Panc1 (cell line): ENCODE measurements around the gene CHCHD10. TPM values are rescaled to one million over a fixed set of nuclear protein-coding genes. Genes with fewer than 3 reads are reported as not detected.

Experiments
- ATAC-seq: fragments of 200-7000 bp; cut with Tn5 transposase; 2 replicates; pipeline ENCODE4 v1.9.1; 2020; ENCODE audit warnings: mild to moderate bottlenecking, moderate library complexity
- BruUV-seq: library from RNA; stranded (reverse); fragments of 400-500 nt; replicated peaks from 2 replicates; lab custom pipeline; 2021; lab: Mats Ljungman, UMichigan
- CTCF ChIA-PET: fragments of 300-600 bp; sonication (Branson Sonifier 250); formaldehyde crosslinking; loops from one replicate; lab custom pipeline; 2022; ENCODE audit warnings: antibody characterized with exemption; lab: Charles Lee
- POLR2A ChIA-PET: fragments of 300-600 bp; sonication (Branson Sonifier 250); formaldehyde crosslinking; loops from one replicate; lab custom pipeline; 2022; ENCODE audit warnings: antibody characterized with exemption; lab: Charles Lee
- DNase-seq: peaks from one replicate; pipeline ENCODE4 v3.0.0-alpha.2; 2010; ENCODE audit warnings: low read depth, low spot score
- H3K27ac ChIP-seq: 2 replicates; pipeline ENCODE4 v1.5.1; 2011; ENCODE audit warnings: mild to moderate bottlenecking, low read length, inconsistent platforms
- H3K27me3 ChIP-seq: fragments of 200-500 bp; sonication (Bioruptor generic); 2 replicates; pipeline ENCODE4 v1.6.0; 2014; ENCODE audit warnings: low read length, inconsistent platforms; ENCODE audit not compliant: control insufficient read depth, insufficient read depth
- H3K36me3 ChIP-seq: fragments of 200-500 bp; sonication (Bioruptor generic); 2 replicates; pipeline ENCODE4 v1.5.1; 2014; ENCODE audit warnings: inconsistent platforms, mild to moderate bottlenecking, low read length, moderate library complexity; ENCODE audit not compliant: control insufficient read depth, insufficient read depth
- H3K4me1 ChIP-seq: 2 replicates; pipeline ENCODE4 v1.5.1; 2011; ENCODE audit warnings: inconsistent platforms, mild to moderate bottlenecking, low read length, moderate library complexity; ENCODE audit not compliant: control insufficient read depth, insufficient read depth
- H3K4me3 ChIP-seq, 2 experiments: 2 replicates each; pipeline ENCODE4 v1.5.1; 2011 to 2012; ENCODE audit warnings: low read depth in 2 of 2, low read length in 2 of 2, mild to moderate bottlenecking in 2 of 2, inconsistent platforms in 1 of 2, moderate library complexity in 1 of 2
- H3K9me3 ChIP-seq: fragments of 200-500 bp; sonication (Bioruptor generic); 2 replicates; pipeline ENCODE4 v1.5.1; 2014; ENCODE audit warnings: low read depth, mild to moderate bottlenecking, inconsistent platforms, low read length, moderate library complexity; ENCODE audit not compliant: control insufficient read depth, insufficient read depth
- POLR2AphosphoS5 ChIP-seq: IDR thresholded peaks from 2 replicates; pipeline ENCODE4 v1.6.1; 2012; ENCODE audit warnings: mild to moderate bottlenecking, low read depth, low read length, moderate library complexity
- SIN3A ChIP-seq: IDR thresholded peaks from 2 replicates; pipeline ENCODE4 v1.6.1; 2012; ENCODE audit warnings: low read depth, mild to moderate bottlenecking, low read length, moderate library complexity, borderline replicate concordance; ENCODE audit not compliant: insufficient read depth
- TCF7L2 ChIP-seq: IDR thresholded peaks from 2 replicates; pipeline ENCODE4 v1.6.1; 2011; ENCODE audit warnings: mild to moderate bottlenecking, low read depth, low read length, inconsistent platforms
- in situ Hi-C: cut with HindIII; loops from 2 replicates; pipeline ENCODE4 v1.10.0; 2016; ENCODE audit warnings: low sequenced_read_pairs, low pct_unique_long_range_greater_than_20kb
- intact Hi-C: fragments of 100-400 bp; cut with micrococcal nuclease; formaldehyde crosslinking; loops from one replicate; pipeline ENCODE4 v1.10.0; 2022; ENCODE audit not compliant: unreplicated experiment
- total RNA-seq: library from RNA; stranded (reverse); gene quantifications from one replicate; pipeline ENCODE4 v1.2.1, GENCODE V29; 2021; ENCODE audit not compliant: unreplicated experiment
- TF ChIP-seq, protein P1 (sequence below), 2 experiments: IDR thresholded peaks; 2 replicates each; pipeline ENCODE4 v1.6.1; 2011 to 2012; ENCODE audit warnings: low read depth in 2 of 2, control low read depth in 1 of 2, low read length in 1 of 2, mild to moderate bottlenecking in 1 of 2, moderate library complexity in 1 of 2; ENCODE audit not compliant: insufficient read depth in 1 of 2
- TF ChIP-seq, protein P2 (sequence below): fragments of 450-650 bp; IDR thresholded peaks from 2 replicates; pipeline ENCODE4 v1.5.1; 2017; ENCODE audit warnings: mild to moderate bottlenecking

The CHCHD10 gene
- total RNA-seq, 1 experiment from 2014 or later, result 84.4 TPM

DNA sequence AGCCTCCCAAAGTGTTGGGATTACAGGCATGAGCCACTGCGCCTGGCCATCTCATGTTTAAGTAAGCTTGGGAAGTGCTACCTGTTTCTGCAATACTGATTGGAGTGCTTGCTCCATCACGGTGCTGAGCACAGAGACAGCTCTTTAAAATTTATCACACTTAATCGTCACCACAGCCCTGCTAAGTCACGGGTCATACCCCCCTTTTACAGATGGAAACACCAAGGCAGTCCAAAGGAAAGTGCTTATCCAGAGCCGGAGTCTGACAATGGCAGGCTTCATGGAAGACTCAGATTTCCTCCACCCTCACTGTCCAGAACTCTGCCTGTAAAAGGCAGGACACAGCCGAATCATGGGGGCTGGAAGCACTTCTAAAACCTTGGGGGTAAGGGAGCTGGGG lies 7.7 kb downstream of the CHCHD10 start:
- TF ChIP-seq, protein P1, sequence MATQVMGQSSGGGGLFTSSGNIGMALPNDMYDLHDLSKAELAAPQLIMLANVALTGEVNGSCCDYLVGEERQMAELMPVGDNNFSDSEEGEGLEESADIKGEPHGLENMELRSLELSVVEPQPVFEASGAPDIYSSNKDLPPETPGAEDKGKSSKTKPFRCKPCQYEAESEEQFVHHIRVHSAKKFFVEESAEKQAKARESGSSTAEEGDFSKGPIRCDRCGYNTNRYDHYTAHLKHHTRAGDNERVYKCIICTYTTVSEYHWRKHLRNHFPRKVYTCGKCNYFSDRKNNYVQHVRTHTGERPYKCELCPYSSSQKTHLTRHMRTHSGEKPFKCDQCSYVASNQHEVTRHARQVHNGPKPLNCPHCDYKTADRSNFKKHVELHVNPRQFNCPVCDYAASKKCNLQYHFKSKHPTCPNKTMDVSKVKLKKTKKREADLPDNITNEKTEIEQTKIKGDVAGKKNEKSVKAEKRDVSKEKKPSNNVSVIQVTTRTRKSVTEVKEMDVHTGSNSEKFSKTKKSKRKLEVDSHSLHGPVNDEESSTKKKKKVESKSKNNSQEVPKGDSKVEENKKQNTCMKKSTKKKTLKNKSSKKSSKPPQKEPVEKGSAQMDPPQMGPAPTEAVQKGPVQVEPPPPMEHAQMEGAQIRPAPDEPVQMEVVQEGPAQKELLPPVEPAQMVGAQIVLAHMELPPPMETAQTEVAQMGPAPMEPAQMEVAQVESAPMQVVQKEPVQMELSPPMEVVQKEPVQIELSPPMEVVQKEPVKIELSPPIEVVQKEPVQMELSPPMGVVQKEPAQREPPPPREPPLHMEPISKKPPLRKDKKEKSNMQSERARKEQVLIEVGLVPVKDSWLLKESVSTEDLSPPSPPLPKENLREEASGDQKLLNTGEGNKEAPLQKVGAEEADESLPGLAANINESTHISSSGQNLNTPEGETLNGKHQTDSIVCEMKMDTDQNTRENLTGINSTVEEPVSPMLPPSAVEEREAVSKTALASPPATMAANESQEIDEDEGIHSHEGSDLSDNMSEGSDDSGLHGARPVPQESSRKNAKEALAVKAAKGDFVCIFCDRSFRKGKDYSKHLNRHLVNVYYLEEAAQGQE (IDR thresholded peaks at IDR 0.05; ENCODE audit: insufficient read depth in 1 of 2, low read depth in 2 of 2, low read length in 1 of 2), result no peak
- TF ChIP-seq, protein P2, sequence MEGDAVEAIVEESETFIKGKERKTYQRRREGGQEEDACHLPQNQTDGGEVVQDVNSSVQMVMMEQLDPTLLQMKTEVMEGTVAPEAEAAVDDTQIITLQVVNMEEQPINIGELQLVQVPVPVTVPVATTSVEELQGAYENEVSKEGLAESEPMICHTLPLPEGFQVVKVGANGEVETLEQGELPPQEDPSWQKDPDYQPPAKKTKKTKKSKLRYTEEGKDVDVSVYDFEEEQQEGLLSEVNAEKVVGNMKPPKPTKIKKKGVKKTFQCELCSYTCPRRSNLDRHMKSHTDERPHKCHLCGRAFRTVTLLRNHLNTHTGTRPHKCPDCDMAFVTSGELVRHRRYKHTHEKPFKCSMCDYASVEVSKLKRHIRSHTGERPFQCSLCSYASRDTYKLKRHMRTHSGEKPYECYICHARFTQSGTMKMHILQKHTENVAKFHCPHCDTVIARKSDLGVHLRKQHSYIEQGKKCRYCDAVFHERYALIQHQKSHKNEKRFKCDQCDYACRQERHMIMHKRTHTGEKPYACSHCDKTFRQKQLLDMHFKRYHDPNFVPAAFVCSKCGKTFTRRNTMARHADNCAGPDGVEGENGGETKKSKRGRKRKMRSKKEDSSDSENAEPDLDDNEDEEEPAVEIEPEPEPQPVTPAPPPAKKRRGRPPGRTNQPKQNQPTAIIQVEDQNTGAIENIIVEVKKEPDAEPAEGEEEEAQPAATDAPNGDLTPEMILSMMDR, result no peak
- TF ChIP-seq TCF7L2 (no peak), SIN3A (no peak), POLR2AphosphoS5 (no peak)
- in situ Hi-C loops, result no loop called here
- H3K27ac ChIP-seq, result no peak overlapping the region
- no peaks in the 10 kb centered on the region for H3K36me3 ChIP-seq
- H3K4me3 ChIP-seq, result no peak overlapping the region
- intact Hi-C loops, result no loop called here
- peaks cover 5% of the 10 kb centered on the region; the same call in 1 of the 2 replicates for H3K4me1 ChIP-seq
- ATAC-seq, result no peak
- H3K9me3 ChIP-seq, result no peaks in the 10 kb centered on the region
- BruUV-seq, result no TSS peak
- POLR2A ChIA-PET, result interaction anchor here (0.7 kb wide), 1 partner anchor 43 kb away, joined by 6 read pairs; no protein-coding TSS in a partner anchor
- DNase-seq, result no peak
- CTCF ChIA-PET, result interaction anchor here (0.6 kb wide), 1 partner anchor 1089 kb away, joined by 4 read pairs; no protein-coding TSS in a partner anchor
- H3K27me3 ChIP-seq, result no peaks in the 10 kb centered on the region

DNA sequence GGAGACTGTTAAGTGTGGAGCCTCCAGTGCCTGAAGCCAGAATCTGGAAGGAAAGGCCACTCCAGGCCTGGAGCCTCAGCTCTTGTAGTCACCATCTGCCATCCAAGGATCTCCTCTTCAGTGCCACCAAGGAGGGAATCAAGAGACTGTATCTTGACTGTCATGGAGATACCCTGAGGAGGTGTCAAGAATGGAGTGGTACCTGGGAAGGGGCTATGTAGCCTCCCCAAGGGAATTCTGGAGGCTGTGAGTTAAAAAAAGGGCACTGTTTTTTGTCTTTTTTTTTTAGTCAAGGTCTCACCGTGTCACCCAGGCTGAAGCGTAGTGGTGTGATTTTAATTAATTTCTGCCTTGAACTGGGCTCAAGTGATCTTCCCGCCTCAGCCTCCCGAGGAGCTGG lies 8.2 kb downstream of the CHCHD10 start:
- intact Hi-C loops (no loop called here), in situ Hi-C loops (no loop called here)
- no peaks in the 10 kb centered on the region for H3K9me3 ChIP-seq
- no peak overlapping the region for H3K4me3 ChIP-seq
- no TSS peak for BruUV-seq
- DNase-seq (no peak), ATAC-seq (no peak)
- peaks cover 5% of the 10 kb centered on the region; the same call in 1 of the 2 replicates for H3K4me1 ChIP-seq
- POLR2A ChIA-PET, result interaction anchor here (0.7 kb wide), 1 partner anchor 43 kb away, joined by 6 read pairs; no protein-coding TSS in a partner anchor
- CTCF ChIA-PET, result interaction anchor here (0.6 to 0.7 kb wide), 2 partner anchors 8 to 1090 kb away, joined by 4 read pairs; partner anchors contain the start of gene CHCHD10
- TF ChIP-seq, protein P1 (IDR thresholded peaks at IDR 0.05; ENCODE audit: insufficient read depth in 1 of 2, low read depth in 2 of 2, low read length in 1 of 2), result no peak
- TF ChIP-seq POLR2AphosphoS5, result no peak
- TF ChIP-seq, protein P2, result no peak
- no peak for TF ChIP-seq TCF7L2
- TF ChIP-seq SIN3A, result no peak
- H3K27ac ChIP-seq, result no peak overlapping the region
- no peaks in the 10 kb centered on the region for H3K36me3 ChIP-seq
- no peaks in the 10 kb centered on the region for H3K27me3 ChIP-seq
